ENCODE results near the gene AOC3. TPM values are rescaled to one million over a fixed set of nuclear protein-coding genes. Genes with fewer than 3 reads are reported as not detected.

Gene AOC3
- total and polyA plus RNA-seq, 2 of the 13 experiments (the other 11 are each of a cell fraction or from before 2014, with no cell fraction given), result 8.7 to 51.7 TPM

GRCh38 chr17:42853968-42854790, 3.2 kb downstream of the AOC3 start (continued):
- TF ChIP-seq, protein P1, sequence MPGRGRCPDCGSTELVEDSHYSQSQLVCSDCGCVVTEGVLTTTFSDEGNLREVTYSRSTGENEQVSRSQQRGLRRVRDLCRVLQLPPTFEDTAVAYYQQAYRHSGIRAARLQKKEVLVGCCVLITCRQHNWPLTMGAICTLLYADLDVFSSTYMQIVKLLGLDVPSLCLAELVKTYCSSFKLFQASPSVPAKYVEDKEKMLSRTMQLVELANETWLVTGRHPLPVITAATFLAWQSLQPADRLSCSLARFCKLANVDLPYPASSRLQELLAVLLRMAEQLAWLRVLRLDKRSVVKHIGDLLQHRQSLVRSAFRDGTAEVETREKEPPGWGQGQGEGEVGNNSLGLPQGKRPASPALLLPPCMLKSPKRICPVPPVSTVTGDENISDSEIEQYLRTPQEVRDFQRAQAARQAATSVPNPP (CRISPR knock-in tag; IDR thresholded peaks at IDR 0.05), result no peak
- TF ChIP-seq ZNF281 (CRISPR knock-in tag; IDR thresholded peaks at IDR 0.05; ENCODE audit: borderline replicate concordance) (no peak), ETV5 (CRISPR knock-in tag; IDR thresholded peaks at IDR 0.05; ENCODE audit: borderline replicate concordance) (peak; percentile 84), HDAC1 (CRISPR knock-in tag; IDR thresholded peaks at IDR 0.05) (peak; percentile 96), TFAP4 (IDR thresholded peaks at IDR 0.05; ENCODE audit: borderline replicate concordance, low read depth) (peak; percentile 88), SMAD1 (CRISPR knock-in tag; IDR thresholded peaks at IDR 0.05; ENCODE audit: borderline replicate concordance, low read depth) (peak; percentile 34), ZNF790 (CRISPR knock-in tag; IDR thresholded peaks at IDR 0.05; ENCODE audit: borderline replicate concordance) (no peak), NFATC3 (CRISPR knock-in tag; IDR thresholded peaks at IDR 0.05) (no peak), RXRB (CRISPR knock-in tag; IDR thresholded peaks at IDR 0.05; ENCODE audit: borderline replicate concordance) (peak; percentile 77), NPAS2 (CRISPR knock-in tag; IDR thresholded peaks at IDR 0.05; ENCODE audit: borderline replicate concordance) (no peak), NR2F2 (IDR thresholded peaks at IDR 0.05; ENCODE audit: borderline replicate concordance, low read depth) (peak; percentile 16; the same call in 1 of the 2 replicates), ZNF30 (CRISPR knock-in tag; IDR thresholded peaks at IDR 0.05) (0 out of 2 replicates have a peak, but pooled peaks have one; percentile 57), ZNF121 (CRISPR knock-in tag; IDR thresholded peaks at IDR 0.05) (peak; percentile 12; the same call in 1 of the 2 replicates), ZNF619 (CRISPR knock-in tag; IDR thresholded peaks at IDR 0.05) (peak; percentile 67; the same call in 1 of the 2 replicates), RBM22 (optimal IDR thresholded peaks at IDR 0.05; ENCODE audit: low read length) (no peak)
- TF ChIP-seq, protein P2, sequence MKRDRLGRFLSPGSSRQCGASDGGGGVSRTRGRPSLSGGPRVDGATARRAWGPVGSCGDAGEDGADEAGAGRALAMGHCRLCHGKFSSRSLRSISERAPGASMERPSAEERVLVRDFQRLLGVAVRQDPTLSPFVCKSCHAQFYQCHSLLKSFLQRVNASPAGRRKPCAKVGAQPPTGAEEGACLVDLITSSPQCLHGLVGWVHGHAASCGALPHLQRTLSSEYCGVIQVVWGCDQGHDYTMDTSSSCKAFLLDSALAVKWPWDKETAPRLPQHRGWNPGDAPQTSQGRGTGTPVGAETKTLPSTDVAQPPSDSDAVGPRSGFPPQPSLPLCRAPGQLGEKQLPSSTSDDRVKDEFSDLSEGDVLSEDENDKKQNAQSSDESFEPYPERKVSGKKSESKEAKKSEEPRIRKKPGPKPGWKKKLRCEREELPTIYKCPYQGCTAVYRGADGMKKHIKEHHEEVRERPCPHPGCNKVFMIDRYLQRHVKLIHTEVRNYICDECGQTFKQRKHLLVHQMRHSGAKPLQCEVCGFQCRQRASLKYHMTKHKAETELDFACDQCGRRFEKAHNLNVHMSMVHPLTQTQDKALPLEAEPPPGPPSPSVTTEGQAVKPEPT (CRISPR knock-in tag; IDR thresholded peaks at IDR 0.05; ENCODE audit: low read depth), result peak; percentile 60; the same call in 1 of the 2 replicates
- TF ChIP-seq, protein P3, sequence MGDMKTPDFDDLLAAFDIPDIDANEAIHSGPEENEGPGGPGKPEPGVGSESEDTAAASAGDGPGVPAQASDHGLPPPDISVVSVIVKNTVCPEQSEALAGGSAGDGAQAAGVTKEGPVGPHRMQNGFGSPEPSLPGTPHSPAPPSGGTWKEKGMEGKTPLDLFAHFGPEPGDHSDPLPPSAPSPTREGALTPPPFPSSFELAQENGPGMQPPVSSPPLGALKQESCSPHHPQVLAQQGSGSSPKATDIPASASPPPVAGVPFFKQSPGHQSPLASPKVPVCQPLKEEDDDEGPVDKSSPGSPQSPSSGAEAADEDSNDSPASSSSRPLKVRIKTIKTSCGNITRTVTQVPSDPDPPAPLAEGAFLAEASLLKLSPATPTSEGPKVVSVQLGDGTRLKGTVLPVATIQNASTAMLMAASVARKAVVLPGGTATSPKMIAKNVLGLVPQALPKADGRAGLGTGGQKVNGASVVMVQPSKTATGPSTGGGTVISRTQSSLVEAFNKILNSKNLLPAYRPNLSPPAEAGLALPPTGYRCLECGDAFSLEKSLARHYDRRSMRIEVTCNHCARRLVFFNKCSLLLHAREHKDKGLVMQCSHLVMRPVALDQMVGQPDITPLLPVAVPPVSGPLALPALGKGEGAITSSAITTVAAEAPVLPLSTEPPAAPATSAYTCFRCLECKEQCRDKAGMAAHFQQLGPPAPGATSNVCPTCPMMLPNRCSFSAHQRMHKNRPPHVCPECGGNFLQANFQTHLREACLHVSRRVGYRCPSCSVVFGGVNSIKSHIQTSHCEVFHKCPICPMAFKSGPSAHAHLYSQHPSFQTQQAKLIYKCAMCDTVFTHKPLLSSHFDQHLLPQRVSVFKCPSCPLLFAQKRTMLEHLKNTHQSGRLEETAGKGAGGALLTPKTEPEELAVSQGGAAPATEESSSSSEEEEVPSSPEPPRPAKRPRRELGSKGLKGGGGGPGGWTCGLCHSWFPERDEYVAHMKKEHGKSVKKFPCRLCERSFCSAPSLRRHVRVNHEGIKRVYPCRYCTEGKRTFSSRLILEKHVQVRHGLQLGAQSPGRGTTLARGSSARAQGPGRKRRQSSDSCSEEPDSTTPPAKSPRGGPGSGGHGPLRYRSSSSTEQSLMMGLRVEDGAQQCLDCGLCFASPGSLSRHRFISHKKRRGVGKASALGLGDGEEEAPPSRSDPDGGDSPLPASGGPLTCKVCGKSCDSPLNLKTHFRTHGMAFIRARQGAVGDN (CRISPR knock-in tag; IDR thresholded peaks at IDR 0.05), result peak; percentile 98

Data from HepG2 (cell line).